ENCODE data around the gene PKD1L1. TPM values are rescaled to one million over a fixed set of nuclear protein-coding genes. Genes with fewer than 3 reads are reported as not detected.

PKD1L1 gene
- polyA plus RNA-seq, 4 donors = 0.42 to 1.2 TPM; not detected in 2

DNA sequence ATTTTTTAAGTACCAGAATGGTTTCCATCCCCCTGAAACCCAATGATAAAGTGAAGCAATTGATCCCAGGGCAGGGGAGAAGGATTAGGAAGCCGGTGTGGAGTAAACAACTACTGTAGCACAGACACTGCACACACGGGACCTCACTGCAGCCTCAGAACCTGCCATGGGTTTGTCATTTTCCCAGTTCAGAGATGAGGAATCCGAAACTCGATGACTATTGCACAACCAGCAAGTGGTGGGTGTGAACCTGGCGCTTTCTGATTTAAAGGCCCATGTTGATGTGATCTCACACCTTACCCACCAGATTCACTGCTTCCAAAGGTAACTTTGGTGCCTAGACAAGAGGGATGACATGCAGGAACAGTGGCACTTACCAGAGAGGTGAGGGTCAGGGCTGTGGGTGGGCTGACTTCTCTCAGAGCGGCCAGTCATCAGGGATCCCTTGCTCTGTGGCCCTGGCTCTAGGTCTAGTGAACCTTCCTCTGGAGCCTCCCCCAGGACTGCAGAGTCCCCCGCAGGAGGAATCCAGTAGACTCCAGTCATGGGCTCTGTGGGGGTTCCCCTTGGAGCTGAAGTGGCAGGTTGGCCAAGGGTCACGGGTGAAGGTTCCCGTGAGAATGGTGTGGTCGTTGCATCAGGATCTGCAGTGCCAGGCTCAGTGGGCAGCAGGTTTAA is 62.8 kb downstream of the PKD1L1 start:
- Histone ChIP-seq H3K4me1 (ENCODE audit: control insufficient read depth in 3 of 3, insufficient read depth in 2 of 3, low read depth in 1 of 3, low read length in 2 of 3) (no peaks in the 10 kb centered on the region), H3K36me3 (ENCODE audit: control insufficient read depth in 3 of 3, insufficient read depth in 2 of 3, low read depth in 1 of 3, low read length in 3 of 3) (no peaks in the 10 kb centered on the region), H3K27ac (ENCODE audit: low read depth in 1 of 3, low read length in 2 of 3) (no peak overlapping the region), H3K9me3 (ENCODE audit: control insufficient read depth in 2 of 2, insufficient read depth in 1 of 2, low read depth in 1 of 2, low read length in 1 of 2) (no peaks in the 10 kb centered on the region), H3K4me3 (ENCODE audit: low read depth in 1 of 3, low read length in 3 of 3) (no peak overlapping the region), H3K27me3 (ENCODE audit: control insufficient read depth in 3 of 3, insufficient read depth in 3 of 3, low read length in 3 of 3) (peaks cover 0 to 2% (median 0%) of the 10 kb centered on the region in 3 donors)
- no peak for DNase-seq
- 55 to 72% (median 61%) methylated on average over 10 of the region's 10 CpGs for WGBS, 3 donors
- FAIRE-seq = no peak

GRCh38 chr7:47884675-47885074 is 63.6 kb downstream of the PKD1L1 start:
- Histone ChIP-seq H3K4me1 (ENCODE audit: control insufficient read depth in 3 of 3, insufficient read depth in 2 of 3, low read depth in 1 of 3, low read length in 2 of 3) (no peaks in the 10 kb centered on the region), H3K9me3 (ENCODE audit: control insufficient read depth in 2 of 2, insufficient read depth in 1 of 2, low read depth in 1 of 2, low read length in 1 of 2) (no peaks in the 10 kb centered on the region), H3K27ac (ENCODE audit: low read depth in 1 of 3, low read length in 2 of 3) (no peak overlapping the region), H3K4me3 (ENCODE audit: low read depth in 1 of 3, low read length in 3 of 3) (no peak overlapping the region), H3K27me3 (ENCODE audit: control insufficient read depth in 3 of 3, insufficient read depth in 3 of 3, low read length in 3 of 3) (peaks cover 0 to 2% (median 0%) of the 10 kb centered on the region in 3 donors), H3K36me3 (ENCODE audit: control insufficient read depth in 3 of 3, insufficient read depth in 2 of 3, low read depth in 1 of 3, low read length in 3 of 3) (no peaks in the 10 kb centered on the region)
- DNase-seq (no peak), FAIRE-seq (no peak)
- WGBS, 3 donors = 65 to 75% (median 66%) methylated on average over 2 of the region's 2 CpGs

GRCh38 chr7:47882635-47883034 is 65.6 kb downstream of the PKD1L1 start:
- FAIRE-seq = no peak
- 61 to 78% (median 64%) methylated on average over 3 of the region's 3 CpGs for WGBS, 3 donors

DNA sequence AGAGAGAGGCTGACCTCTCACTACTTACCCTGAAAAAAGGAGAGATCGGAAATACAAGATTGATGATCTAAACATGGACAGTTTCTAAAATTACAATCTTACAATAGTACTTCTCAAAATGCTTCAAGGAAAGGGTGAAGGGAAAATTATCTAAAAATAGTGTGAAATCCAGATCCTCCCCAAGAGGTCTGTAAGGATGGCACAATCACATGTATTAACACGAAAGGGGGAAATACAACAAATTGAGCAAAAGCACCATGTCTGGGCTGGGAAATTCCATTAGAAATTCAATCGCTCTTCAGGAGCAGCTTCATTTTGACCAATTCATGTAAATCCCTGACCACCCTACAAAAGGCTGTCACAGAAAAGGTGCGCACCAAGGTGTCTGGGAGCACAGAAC is 67.0 kb downstream of the PKD1L1 start:
- H3K27me3 ChIP-seq (ENCODE audit: control insufficient read depth in 3 of 3, insufficient read depth in 3 of 3, low read length in 3 of 3) = peaks cover 0 to 2% (median 0%) of the 10 kb centered on the region in 3 donors
- no peak for FAIRE-seq
- H3K4me3 ChIP-seq (ENCODE audit: low read depth in 1 of 3, low read length in 3 of 3) = no peak overlapping the region
- no peak overlapping the region for H3K27ac ChIP-seq (ENCODE audit: low read depth in 1 of 3, low read length in 2 of 3)
- no peaks in the 10 kb centered on the region for H3K9me3 ChIP-seq (ENCODE audit: control insufficient read depth in 2 of 2, insufficient read depth in 1 of 2, low read depth in 1 of 2, low read length in 1 of 2)
- DNase-seq = no peak
- WGBS, 3 donors = 78 to 95% (median 80%) methylated on average over 4 of the region's 4 CpGs
- H3K36me3 ChIP-seq (ENCODE audit: control insufficient read depth in 3 of 3, insufficient read depth in 2 of 3, low read depth in 1 of 3, low read length in 3 of 3) = no peaks in the 10 kb centered on the region
- H3K4me1 ChIP-seq (ENCODE audit: control insufficient read depth in 3 of 3, insufficient read depth in 2 of 3, low read depth in 1 of 3, low read length in 2 of 3) = no peaks in the 10 kb centered on the region

More at GRCh38 chr7:47882635-47883034, 65.6 kb downstream of the PKD1L1 start:
- DNase-seq = no peak
- peaks cover 0 to 2% (median 0%) of the 10 kb centered on the region in 3 donors for H3K27me3 ChIP-seq (ENCODE audit: control insufficient read depth in 3 of 3, insufficient read depth in 3 of 3, low read length in 3 of 3)
- H3K36me3 ChIP-seq (ENCODE audit: control insufficient read depth in 3 of 3, insufficient read depth in 2 of 3, low read depth in 1 of 3, low read length in 3 of 3) = no peaks in the 10 kb centered on the region
- H3K27ac ChIP-seq (ENCODE audit: low read depth in 1 of 3, low read length in 2 of 3) = no peak overlapping the region
- no peaks in the 10 kb centered on the region for H3K4me1 ChIP-seq (ENCODE audit: control insufficient read depth in 3 of 3, insufficient read depth in 2 of 3, low read depth in 1 of 3, low read length in 2 of 3)
- H3K4me3 ChIP-seq (ENCODE audit: low read depth in 1 of 3, low read length in 3 of 3) = no peak overlapping the region
- H3K9me3 ChIP-seq (ENCODE audit: control insufficient read depth in 2 of 2, insufficient read depth in 1 of 2, low read depth in 1 of 2, low read length in 1 of 2) = no peaks in the 10 kb centered on the region

DNA sequence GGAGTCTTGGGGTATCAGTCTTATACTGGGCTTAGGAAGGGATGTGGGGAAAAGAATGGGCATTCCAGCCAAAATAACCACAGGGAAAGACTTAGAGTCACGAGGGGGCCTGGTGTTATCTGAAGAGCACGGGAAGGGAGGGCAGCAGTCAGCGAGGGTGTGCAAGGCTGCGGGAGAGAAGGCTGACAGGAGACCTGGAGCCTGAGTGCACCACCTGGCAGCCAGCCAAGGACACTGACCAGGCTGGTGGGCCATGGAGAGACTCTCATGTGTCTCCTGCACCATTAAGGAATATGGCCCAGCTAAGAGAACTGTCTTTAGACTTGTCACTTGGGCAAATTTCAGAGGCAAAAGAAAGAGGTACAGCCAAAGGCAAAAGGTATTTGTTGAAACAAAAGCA is 69.6 kb downstream of the PKD1L1 start:
- no peak overlapping the region for H3K4me3 ChIP-seq (ENCODE audit: low read depth in 1 of 3, low read length in 3 of 3)
- H3K27ac ChIP-seq (ENCODE audit: low read depth in 1 of 3, low read length in 2 of 3) = no peak overlapping the region
- H3K4me1 ChIP-seq (ENCODE audit: control insufficient read depth in 3 of 3, insufficient read depth in 2 of 3, low read depth in 1 of 3, low read length in 2 of 3) = no peaks in the 10 kb centered on the region
- FAIRE-seq (no peak), DNase-seq (no peak)
- no peaks in the 10 kb centered on the region for H3K9me3 ChIP-seq (ENCODE audit: control insufficient read depth in 2 of 2, insufficient read depth in 1 of 2, low read depth in 1 of 2, low read length in 1 of 2)
- H3K36me3 ChIP-seq (ENCODE audit: control insufficient read depth in 3 of 3, insufficient read depth in 2 of 3, low read depth in 1 of 3, low read length in 3 of 3) = no peaks in the 10 kb centered on the region
- 55 to 67% (median 59%) methylated on average over 4 of the region's 4 CpGs for WGBS, 3 donors
- no peaks in the 10 kb centered on the region for H3K27me3 ChIP-seq (ENCODE audit: control insufficient read depth in 3 of 3, insufficient read depth in 3 of 3, low read length in 3 of 3)

- WGBS, 3 donors = 91 to 94% (median 91%) methylated on average over 10 of the region's 10 CpGs
- no peak overlapping the region for H3K27ac ChIP-seq (ENCODE audit: low read depth in 1 of 3, low read length in 2 of 3)
- H3K4me1 ChIP-seq (ENCODE audit: control insufficient read depth in 3 of 3, insufficient read depth in 2 of 3, low read depth in 1 of 3, low read length in 2 of 3) = no peaks in the 10 kb centered on the region
- no peak for FAIRE-seq
- no peaks in the 10 kb centered on the region for H3K27me3 ChIP-seq (ENCODE audit: control insufficient read depth in 3 of 3, insufficient read depth in 3 of 3, low read length in 3 of 3)
- H3K4me3 ChIP-seq (ENCODE audit: low read depth in 1 of 3, low read length in 3 of 3) = no peak overlapping the region
- H3K36me3 ChIP-seq (ENCODE audit: control insufficient read depth in 3 of 3, insufficient read depth in 2 of 3, low read depth in 1 of 3, low read length in 3 of 3) = no peaks in the 10 kb centered on the region
- H3K9me3 ChIP-seq (ENCODE audit: control insufficient read depth in 2 of 2, insufficient read depth in 1 of 2, low read depth in 1 of 2, low read length in 1 of 2) = no peaks in the 10 kb centered on the region
- no peak for DNase-seq
Observed at GRCh38 chr7:47877336-47877735, 70.9 kb downstream of the PKD1L1 start.

- H3K27me3 ChIP-seq (ENCODE audit: control insufficient read depth in 3 of 3, insufficient read depth in 3 of 3, low read length in 3 of 3) = no peaks in the 10 kb centered on the region
- H3K4me1 ChIP-seq (ENCODE audit: control insufficient read depth in 3 of 3, insufficient read depth in 2 of 3, low read depth in 1 of 3, low read length in 2 of 3) = no peaks in the 10 kb centered on the region
- 67 to 82% (median 69%) methylated on average over 2 of the region's 2 CpGs for WGBS, 3 donors
- H3K9me3 ChIP-seq (ENCODE audit: control insufficient read depth in 2 of 2, insufficient read depth in 1 of 2, low read depth in 1 of 2, low read length in 1 of 2) = no peaks in the 10 kb centered on the region
- no peaks in the 10 kb centered on the region for H3K36me3 ChIP-seq (ENCODE audit: control insufficient read depth in 3 of 3, insufficient read depth in 2 of 3, low read depth in 1 of 3, low read length in 3 of 3)
- no peak for DNase-seq
- H3K27ac ChIP-seq (ENCODE audit: low read depth in 1 of 3, low read length in 2 of 3) = no peak overlapping the region
- H3K4me3 ChIP-seq (ENCODE audit: low read depth in 1 of 3, low read length in 3 of 3) = no peak overlapping the region
- FAIRE-seq = no peak
Observed at GRCh38 chr7:47875998-47876744, 72.1 kb downstream of the PKD1L1 start.

DNA sequence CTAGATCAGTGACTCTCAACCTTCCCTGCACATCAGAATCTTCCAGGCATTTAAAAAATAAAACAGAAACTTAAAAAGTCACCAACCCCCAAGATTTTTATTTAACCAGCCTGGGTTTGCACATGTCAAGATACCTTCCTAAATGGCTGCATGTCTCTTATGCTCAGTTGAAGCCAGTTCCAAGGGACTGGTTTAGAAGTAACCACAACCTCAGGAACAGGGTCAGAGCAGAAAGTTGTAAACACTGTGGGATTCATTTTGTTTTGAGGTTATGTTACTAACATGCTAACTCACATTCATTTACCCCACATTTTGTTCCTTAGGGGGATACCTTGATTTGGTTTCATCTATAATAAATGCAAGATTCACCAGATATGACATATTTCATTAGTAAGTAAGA is 72.9 kb downstream of the PKD1L1 start:
- Histone ChIP-seq H3K9me3 (ENCODE audit: control insufficient read depth in 2 of 2, insufficient read depth in 1 of 2, low read depth in 1 of 2, low read length in 1 of 2) (no peaks in the 10 kb centered on the region), H3K27ac (ENCODE audit: low read depth in 1 of 3, low read length in 2 of 3) (no peak overlapping the region), H3K27me3 (ENCODE audit: control insufficient read depth in 3 of 3, insufficient read depth in 3 of 3, low read length in 3 of 3) (no peaks in the 10 kb centered on the region), H3K4me1 (ENCODE audit: control insufficient read depth in 3 of 3, insufficient read depth in 2 of 3, low read depth in 1 of 3, low read length in 2 of 3) (no peaks in the 10 kb centered on the region), H3K36me3 (ENCODE audit: control insufficient read depth in 3 of 3, insufficient read depth in 2 of 3, low read depth in 1 of 3, low read length in 3 of 3) (no peaks in the 10 kb centered on the region), H3K4me3 (ENCODE audit: low read depth in 1 of 3, low read length in 3 of 3) (no peak overlapping the region)
- DNase-seq (no peak), FAIRE-seq (no peak)

Measured in small intestine (tissue), 7 donors.